Activated naive CD4-positive, alpha-beta T cell treated with Interleukin-2 at 50 U/mL for 16 hours (primary cell): Measurements from ENCODE around the gene DHX35.

Experiments used
- DNase-seq: peaks from one replicate; pipeline ENCODE4 v3.0.0-alpha.2; 2020

Gene DHX35

GRCh38 chr20:38962044-38962927, at the start of gene DHX35:
DHX35 (plus strand) TSS chr20:38962344; CDS start chr20:38962368, 24 bp downstream.
- DNase-seq = peak; percentile 99

- no peak for DNase-seq
Measured at GRCh38 chr20:38915355-38915754, 46.8 kb upstream of the DHX35 start.

- DNase-seq = no peak
Measured at GRCh38 chr20:38917657-38918056, 44.5 kb upstream of the DHX35 start.

DNA sequence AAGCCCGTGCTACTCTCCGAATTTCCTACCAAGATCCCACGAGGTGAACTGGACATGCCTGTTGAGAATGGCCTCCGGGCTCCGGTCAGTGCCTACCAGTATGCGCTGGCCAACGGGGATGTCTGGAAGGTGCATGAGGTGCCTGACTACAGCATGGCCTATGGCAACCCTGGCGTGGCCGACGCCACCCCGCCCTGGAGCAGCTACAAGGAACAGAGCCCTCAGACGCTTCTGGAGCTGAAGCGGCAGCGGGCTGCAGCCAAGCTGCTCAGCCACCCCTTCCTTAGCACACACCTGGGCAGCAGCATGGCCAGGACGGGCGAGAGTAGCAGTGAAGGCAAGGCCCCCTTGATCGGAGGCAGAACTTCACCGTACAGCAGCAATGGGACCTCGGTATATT, 44.0 kb upstream of the DHX35 start:
- DNase-seq = no peak

DNA sequence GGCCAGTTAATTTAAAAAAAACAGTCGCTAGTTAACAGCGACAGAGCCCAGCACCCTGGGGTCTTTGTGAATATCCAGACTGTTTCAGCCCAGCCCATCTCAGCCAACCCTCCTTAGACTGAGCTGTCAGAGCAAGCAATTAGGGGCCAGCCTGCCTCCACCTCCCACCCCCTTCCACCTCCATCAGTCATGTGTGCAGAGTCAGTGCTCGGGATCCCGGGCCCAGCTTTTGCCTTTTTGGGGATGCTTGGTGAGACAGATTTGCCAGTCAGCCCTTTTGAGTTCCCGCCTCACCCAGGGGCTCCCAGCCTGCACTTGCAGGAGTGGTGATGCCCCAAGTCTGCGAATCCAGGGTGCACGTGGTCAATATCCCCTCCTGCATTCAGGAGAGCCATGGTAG, 42.5 kb upstream of the DHX35 start:
- DNase-seq = no peak

DNA sequence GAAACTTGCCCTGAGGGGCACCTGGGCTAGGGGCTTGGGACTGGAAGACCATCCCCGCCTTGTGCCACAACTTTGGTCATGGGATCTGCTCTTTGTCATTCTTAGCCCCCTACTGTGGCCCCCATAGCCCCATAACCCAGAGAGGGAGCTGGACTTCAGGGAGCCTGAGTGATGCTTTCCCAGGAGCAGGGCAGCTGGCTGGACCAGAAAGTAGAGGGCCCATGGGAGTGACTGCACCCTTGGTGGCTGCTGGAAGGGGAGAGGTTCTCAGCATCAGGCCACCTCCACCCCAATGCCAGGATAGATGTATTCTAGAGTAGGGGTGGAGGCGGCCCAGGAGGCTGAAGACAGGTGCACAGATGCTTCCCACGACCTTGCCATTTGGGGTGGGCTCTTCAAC, 41.7 kb upstream of the DHX35 start:
- no peak for DNase-seq

GRCh38 chr20:38920851-38921250, 41.3 kb upstream of the DHX35 start:
- DNase-seq = no peak

- no peak for DNase-seq
Measured at GRCh38 chr20:38924718-38925117, 37.4 kb upstream of the DHX35 start.

- peak; percentile 93 for DNase-seq
Measured at GRCh38 chr20:38926142-38926933, 35.8 kb upstream of the DHX35 start, which contains the start of gene FAM83D. FAM83D (plus strand) TSS chr20:38926417; CDS start chr20:38926443, 26 bp downstream.

GRCh38 chr20:38926934-38927616, 35.1 kb upstream of the DHX35 start:
- no peak for DNase-seq

GRCh38 chr20:38927902-38928578, 34.1 kb upstream of the DHX35 start:
- DNase-seq = no peak

DNA sequence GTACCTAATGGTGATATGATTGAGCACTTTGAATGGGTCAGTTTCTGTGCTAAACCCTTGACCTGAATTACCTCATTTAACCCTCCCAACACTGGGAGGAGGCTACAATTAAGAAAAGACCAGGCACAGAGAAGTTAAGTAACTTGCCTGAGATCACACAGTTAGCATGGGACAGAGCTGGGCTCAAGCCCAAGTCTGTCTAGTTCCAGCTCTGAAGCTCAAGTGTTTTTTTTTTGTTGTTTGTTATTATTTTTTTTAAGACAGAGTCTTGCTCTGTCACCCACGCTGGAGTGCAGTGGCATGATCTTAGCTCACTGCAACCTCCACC, 31.9 kb upstream of the DHX35 start:
- no peak for DNase-seq

GRCh38 chr20:38931984-38932383, 30.2 kb upstream of the DHX35 start:
- DNase-seq = no peak

DNA sequence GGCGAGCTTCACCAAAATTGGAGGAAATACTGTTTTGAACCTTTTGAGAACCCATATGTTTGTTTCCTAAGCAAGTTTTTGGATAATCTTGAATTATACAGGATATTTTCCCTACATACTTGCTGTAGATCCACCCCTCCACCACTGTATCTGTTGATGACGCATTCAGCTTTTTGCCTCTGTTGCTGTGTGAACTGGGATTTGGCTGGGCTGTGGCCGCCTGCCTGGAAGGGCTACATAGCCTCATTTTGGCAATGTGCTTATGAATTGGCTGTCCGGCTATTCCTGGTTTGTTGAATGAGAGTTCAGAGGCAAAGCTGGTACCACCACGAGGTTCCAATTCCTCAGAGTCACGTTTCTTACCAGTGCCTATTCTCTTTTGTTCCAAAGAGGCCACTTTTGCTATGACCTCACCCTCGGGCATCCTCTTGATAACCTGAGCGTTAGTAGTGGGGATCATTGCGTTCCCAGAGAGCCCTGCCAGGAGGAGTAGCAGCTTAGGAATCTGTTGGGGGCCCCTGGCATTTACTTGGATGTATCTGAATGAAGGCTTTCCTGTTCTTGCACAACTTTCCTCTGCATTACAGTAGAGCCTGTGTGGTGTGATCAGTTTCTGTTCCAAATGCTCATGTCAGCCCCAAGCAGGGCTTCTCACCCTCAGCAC, 29.6 kb upstream of the DHX35 start:
- no peak for DNase-seq

DNA sequence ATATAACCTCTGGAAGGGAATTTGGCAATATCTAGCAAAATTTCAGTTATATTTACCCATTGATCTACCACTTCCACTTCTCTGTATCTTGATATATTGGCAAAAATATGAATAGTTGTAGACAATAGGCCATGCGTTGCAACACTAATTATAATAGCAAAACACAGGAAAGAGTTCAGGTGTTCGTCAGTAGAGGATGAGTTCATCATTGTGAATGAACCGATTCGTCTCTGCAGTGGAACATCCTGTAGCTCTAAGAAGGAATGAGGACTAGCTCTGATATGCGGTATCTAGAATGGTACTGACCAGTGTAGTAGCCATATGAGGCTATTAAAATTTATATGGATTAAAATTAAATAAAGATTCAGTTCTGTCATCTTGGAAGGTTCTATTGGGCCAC, 27.6 kb upstream of the DHX35 start:
- no peak for DNase-seq

GRCh38 chr20:38935285-38935684, 26.9 kb upstream of the DHX35 start:
- no peak for DNase-seq

DNA sequence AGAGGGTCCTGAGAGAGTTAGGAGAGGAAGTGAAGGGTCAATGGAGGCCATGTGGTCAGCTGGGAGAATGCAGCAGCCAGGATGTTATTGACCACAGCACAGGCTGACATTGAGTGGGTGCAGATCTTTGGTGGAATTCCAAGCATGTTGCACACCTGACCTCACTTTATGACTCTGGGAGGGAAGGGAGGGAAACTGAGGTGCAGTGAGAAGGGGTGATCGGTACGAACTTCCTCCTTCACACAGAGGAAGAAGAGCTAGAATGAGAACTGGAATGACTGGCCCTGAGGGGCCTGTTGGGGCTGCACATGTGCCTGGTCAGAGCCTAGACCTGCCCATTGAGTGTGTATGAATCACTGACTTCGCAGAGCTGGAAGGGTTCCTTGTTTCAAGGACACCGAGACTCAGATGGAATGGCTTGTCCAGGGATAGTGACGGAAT, 26.2 kb upstream of the DHX35 start:
- DNase-seq = no peak

- no peak for DNase-seq
Measured at GRCh38 chr20:38937000-38937399, 25.1 kb upstream of the DHX35 start.

DNA sequence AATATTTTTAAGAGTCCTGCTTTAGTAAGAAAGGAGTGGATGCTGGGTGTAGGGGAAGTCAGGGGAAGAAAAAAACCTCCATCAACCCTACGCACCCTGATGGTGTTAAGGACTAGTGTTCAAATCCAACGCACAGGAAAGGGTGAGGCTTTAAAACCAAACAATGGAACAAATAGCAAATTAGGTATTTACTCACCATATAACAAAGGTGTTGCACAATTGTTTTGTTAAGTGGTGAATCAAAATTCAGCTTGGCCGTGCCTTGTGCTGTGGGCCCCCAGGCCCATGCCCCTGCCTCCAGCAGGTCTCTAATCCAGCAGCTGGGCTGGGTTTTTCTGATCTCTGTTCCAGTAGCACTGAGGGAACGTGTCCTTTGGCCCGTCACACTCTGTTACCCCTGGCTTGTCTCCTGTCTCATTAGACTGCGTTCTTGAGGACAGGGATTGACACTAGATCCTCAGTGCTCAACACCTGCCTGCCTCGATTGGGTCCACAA, 24.1 kb upstream of the DHX35 start:
- no peak for DNase-seq

DNA sequence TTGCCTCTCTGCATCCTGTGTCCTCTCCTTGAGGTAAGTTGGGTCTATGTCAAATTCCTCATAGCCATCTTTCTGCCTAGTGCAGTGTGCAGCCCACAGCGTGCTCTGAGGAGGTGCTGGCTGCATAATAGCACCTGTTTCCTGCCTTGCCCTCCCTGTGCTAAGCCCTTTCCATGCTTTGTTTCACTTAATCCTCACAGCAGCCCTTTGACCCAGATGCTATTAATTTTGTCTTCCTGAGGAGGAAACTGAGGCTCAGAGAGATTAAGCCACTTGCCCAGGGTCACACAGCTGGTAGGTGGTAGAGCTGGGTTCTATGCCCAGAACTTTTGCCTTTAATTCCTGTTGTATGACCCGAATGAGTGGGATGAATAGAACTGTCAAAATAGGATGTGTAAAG, 22.5 kb upstream of the DHX35 start:
- DNase-seq = no peak

GRCh38 chr20:38940644-38941043, 21.5 kb upstream of the DHX35 start:
- DNase-seq = no peak
